HG02885 (cell line): ENCODE data around the gene COLEC12.

ENCODE experiments used
- ATAC-seq: cut with Tn5 transposase; IDR thresholded peaks from one replicate; pipeline ENCODE4 v1.9.1; 2021; ENCODE audit warnings: mild to moderate bottlenecking; ENCODE audit not compliant: unreplicated experiment, poor library complexity

Gene COLEC12

GRCh38 chr18:365651-366050, 134.8 kb downstream of the COLEC12 start:
- no peak for ATAC-seq

- ATAC-seq: no peak
Observed at GRCh38 chr18:364256-364826, 136.2 kb downstream of the COLEC12 start.

GRCh38 chr18:363301-364085, 137.0 kb downstream of the COLEC12 start:
- ATAC-seq: no peak

- ATAC-seq: no peak
Observed at GRCh38 chr18:362311-363290, 137.9 kb downstream of the COLEC12 start.

- no peak for ATAC-seq
Observed at GRCh38 chr18:361941-362310, 138.6 kb downstream of the COLEC12 start.

- ATAC-seq: no peak
Observed at GRCh38 chr18:361100-361732, 139.3 kb downstream of the COLEC12 start.

GRCh38 chr18:360676-361075, 139.8 kb downstream of the COLEC12 start:
- no peak for ATAC-seq

GRCh38 chr18:356778-357177, 143.7 kb downstream of the COLEC12 start:
- ATAC-seq: no peak

- no peak for ATAC-seq
Observed at GRCh38 chr18:355678-356077, 144.8 kb downstream of the COLEC12 start.

GRCh38 chr18:354471-354870, 146.0 kb downstream of the COLEC12 start:
- ATAC-seq: no peak

GRCh38 chr18:354003-354402, 146.5 kb downstream of the COLEC12 start:
- ATAC-seq: no peak

GRCh38 chr18:352438-352837, 148.1 kb downstream of the COLEC12 start:
- ATAC-seq: no peak

- no peak for ATAC-seq
Observed at GRCh38 chr18:350953-351572, 149.4 kb downstream of the COLEC12 start.

- ATAC-seq: no peak
Observed at GRCh38 chr18:346600-346999, 153.9 kb downstream of the COLEC12 start.

- ATAC-seq: no peak
Observed at GRCh38 chr18:341102-341501, 159.4 kb downstream of the COLEC12 start.

GRCh38 chr18:340044-340443, 160.5 kb downstream of the COLEC12 start:
- ATAC-seq: no peak

- no peak for ATAC-seq
Observed at GRCh38 chr18:339200-339599, 161.3 kb downstream of the COLEC12 start.

GRCh38 chr18:336713-337112, 163.8 kb downstream of the COLEC12 start:
- no peak for ATAC-seq

- ATAC-seq: no peak
Observed at GRCh38 chr18:335733-336132, 164.8 kb downstream of the COLEC12 start.

GRCh38 chr18:334575-335132, 165.8 kb downstream of the COLEC12 start:
- ATAC-seq: no peak
